Gastrocnemius medialis (tissue), 4 donors: ENCODE measurements around the gene RAPSN.

Source experiments
- CTCF ChIP-seq, 5 experiments: fragments of 450-650 bp in 3 of 5; fragments of 200-600 bp in 2 of 5; sonication (generic) in 2 of 5; IDR thresholded peaks in 4 of 5; conservative IDR thresholded peaks in 1 of 5; 1 replicate in 4 of 5; 2 replicates in 1 of 5; pipeline ENCODE4 v1.5.1; 2016 to 2019; ENCODE audit warnings: antibody characterized with exemption in 5 of 5, mild to moderate bottlenecking in 3 of 5, moderate library complexity in 3 of 5
- POLR2A ChIP-seq, 2 donors: fragments of 450-650 bp; IDR thresholded peaks; one replicate each; pipeline ENCODE4 v1.6.1; 2017; ENCODE audit warnings: antibody characterized with exemption in 2 of 2, mild to moderate bottlenecking in 2 of 2, moderate library complexity in 2 of 2

- TF ChIP-seq POLR2A (IDR thresholded peaks at IDR 0.05) (no peak), CTCF (IDR thresholded peaks at IDR 0.05 in 4 of 5, conservative IDR thresholded peaks at IDR 0.05 in 1 of 5) (no peak)
Measured at GRCh38 chr11:47460571-47461235, 11.8 kb upstream of the RAPSN start.
